GM12891 (cell line): Measurements from ENCODE around the gene BNIP5.

ENCODE experiments used
- PAX5 ChIP-seq: IDR thresholded peaks from 2 replicates; pipeline ENCODE4 v1.6.1; 2011; ENCODE audit warnings: low read length, moderate library complexity, mild to moderate bottlenecking; ENCODE audit not compliant: insufficient read depth, severe bottlenecking
- POLR2A ChIP-seq: IDR thresholded peaks from 2 replicates; pipeline ENCODE4 v1.6.1; 2011; ENCODE audit warnings: low read depth, low read length, control low read depth
- POLR2AphosphoS5 ChIP-seq: IDR thresholded peaks from 2 replicates; pipeline ENCODE4 v1.6.1; 2011; ENCODE audit warnings: low read depth, low read length, control low read depth
- POU2F2 ChIP-seq: IDR thresholded peaks from 2 replicates; pipeline ENCODE4 v1.6.1; 2011; ENCODE audit warnings: low read depth, mild to moderate bottlenecking, control low read depth, low read length, moderate library complexity
- TAF1 ChIP-seq: IDR thresholded peaks from 2 replicates; pipeline ENCODE4 v1.6.1; 2011; ENCODE audit warnings: low read depth, low read length, control low read depth

DNA sequence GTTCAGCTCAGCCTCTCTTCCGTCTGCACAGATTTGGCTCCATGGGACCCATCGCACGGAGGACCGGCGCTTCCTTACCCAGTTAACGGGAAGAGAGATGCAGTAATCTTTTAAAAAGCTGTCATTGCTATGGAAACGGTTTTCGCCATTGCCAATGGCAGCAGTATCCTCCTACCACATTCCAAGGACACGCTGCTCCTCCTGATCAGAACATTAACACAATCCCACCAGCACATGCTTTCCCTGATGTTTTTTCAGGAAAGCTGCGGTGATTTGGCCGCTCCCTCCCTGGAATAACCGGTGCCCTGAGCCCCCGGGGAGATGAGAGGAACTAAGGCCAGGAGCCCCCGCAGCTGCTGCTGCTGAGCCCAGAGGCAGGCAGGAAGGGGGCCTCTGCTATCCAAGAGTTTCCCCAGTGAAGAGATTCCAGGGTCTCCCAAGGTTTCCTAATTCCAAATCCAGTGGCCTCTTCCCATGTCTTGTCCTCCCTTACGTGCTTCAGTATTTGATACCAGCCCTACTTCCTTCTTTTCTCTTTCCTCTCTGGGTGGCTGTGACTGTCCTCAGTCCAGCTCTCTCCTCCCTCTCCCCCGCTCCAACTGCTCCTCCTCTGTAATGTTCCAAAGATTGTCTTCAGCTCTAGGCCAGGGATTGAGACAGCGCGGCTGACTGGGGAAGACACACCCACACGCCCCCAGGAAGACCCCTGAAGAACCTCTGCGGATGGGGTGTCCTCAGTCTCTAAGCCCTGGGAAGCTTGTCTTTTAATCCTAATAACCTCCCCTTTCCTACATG lies 2.6 kb downstream of the BNIP5 start:
- no peak for TF ChIP-seq POLR2A
- TF ChIP-seq POLR2AphosphoS5, result no peak
- no peak for TF ChIP-seq TAF1
- no peak for TF ChIP-seq PAX5
- no peak for TF ChIP-seq POU2F2
